Lower leg skin (tissue), 3 donors: ENCODE data around the gene CEP76.

Experiments used
- CTCF ChIP-seq, 3 donors: fragments of 450-650 bp; IDR thresholded peaks; one replicate each; pipeline ENCODE4 v1.5.1; 2016; ENCODE audit warnings: antibody characterized with exemption in 3 of 3, mild to moderate bottlenecking in 3 of 3, moderate library complexity in 2 of 3
- POLR2A ChIP-seq, 2 donors: fragments of 450-650 bp; IDR thresholded peaks; one replicate each; pipeline ENCODE4 v1.6.1; 2016 to 2017; ENCODE audit warnings: antibody characterized with exemption in 2 of 2, mild to moderate bottlenecking in 1 of 2, moderate library complexity in 1 of 2

GRCh38 chr18:12656938-12657683, 45.4 kb downstream of the CEP76 start:
- TF ChIP-seq POLR2A (IDR thresholded peaks at IDR 0.05): no peak
- TF ChIP-seq CTCF (IDR thresholded peaks at IDR 0.05): no peak
